Esophagus muscularis mucosa (tissue), 4 donors: ENCODE results near the gene CNTLN. TPM values are rescaled to one million over a fixed set of nuclear protein-coding genes. Genes with fewer than 3 reads are reported as not detected.

Experiments
- DNase-seq: peaks from one replicate; pipeline ENCODE4 v3.0.0-alpha.2; 2017; ENCODE audit errors: extremely low spot score
- H3K27ac ChIP-seq, 4 donors: fragments of 200-600 bp; sonication (generic); replicated peaks in 1 of 4; 1 replicate in 3 of 4; 2 replicates in 1 of 4; pipeline ENCODE4 v1.5.1; 2016 to 2019; ENCODE audit warnings: mild to moderate bottlenecking in 1 of 4
- H3K27me3 ChIP-seq, 4 donors: fragments of 200-600 bp; sonication (generic); one replicate each; pipeline versions ENCODE4 v1.5.1 to v1.6.0; 2016 to 2019
- H3K36me3 ChIP-seq, 4 donors: fragments of 200-600 bp; sonication (generic); one replicate each; pipeline ENCODE4 v1.5.1; 2016 to 2019
- H3K4me1 ChIP-seq, 4 donors: fragments of 200-600 bp; sonication (generic); one replicate each; pipeline ENCODE4 v1.5.1; 2016 to 2019
- H3K4me3 ChIP-seq, 4 donors: fragments of 200-600 bp; sonication (generic); 1 replicate in 2 of 4; 2 replicates in 2 of 4; pipeline ENCODE4 v1.5.1; 2016 to 2019; ENCODE audit warnings: mild to moderate bottlenecking in 4 of 4, moderate library complexity in 1 of 4
- H3K9me3 ChIP-seq, 4 donors: fragments of 200-600 bp; sonication (generic); 1 replicate in 3 of 4; 2 replicates in 1 of 4; pipeline ENCODE4 v1.5.1; 2016 to 2019
- CTCF ChIP-seq, 3 experiments: fragments of 200-600 bp in 2 of 3; fragments of 450-650 bp in 1 of 3; sonication (generic) in 2 of 3; IDR thresholded peaks; one replicate each; pipeline ENCODE4 v1.5.1; 2017 to 2019; ENCODE audit warnings: antibody characterized with exemption in 3 of 3, mild to moderate bottlenecking in 2 of 3, moderate library complexity in 1 of 3
- EP300 ChIP-seq: sonication (generic); formaldehyde crosslinking; IDR thresholded peaks from one replicate; pipeline ENCODE4 v1.6.1; 2017; ENCODE audit warnings: antibody characterized with exemption
- POLR2A ChIP-seq: fragments of 450-650 bp; IDR thresholded peaks from one replicate; pipeline ENCODE4 v1.6.1; 2017; ENCODE audit warnings: antibody characterized with exemption, moderate library complexity, mild to moderate bottlenecking, low read depth
- POLR2AphosphoS5 ChIP-seq, 2 donors: sonication (generic); formaldehyde crosslinking; IDR thresholded peaks; one replicate each; pipeline ENCODE4 v1.6.1; 2017; ENCODE audit warnings: antibody characterized with exemption in 2 of 2
- WGBS: methylation state at CpG from one replicate; pipeline ENCODE4 v1.1.5; 2018; 5-methylcytosine and 5-hydroxymethylcytosine counted together
- intact Hi-C: fragments of 100-400 bp; cut with DNase I; formaldehyde crosslinking; loops from one replicate; pipeline ENCODE4 v1.15.1; 2023
- total RNA-seq, 4 donors: library from RNA; depleted of rRNA; stranded (reverse); fragments of >200 nt; gene quantifications; one replicate each; pipeline versions ENCODE4 v1.1.0 to v1.2.1, GENCODE V29; 2016

Gene CNTLN
- total RNA-seq, 4 donors from 2014 or later: 9.4 to 14.1 (median 12.0) TPM

- H3K4me1 ChIP-seq: no peaks in the 10 kb centered on the region
- WGBS: 100% methylated on average over 2 of the region's 2 CpGs
- no peak for DNase-seq
- intact Hi-C loops: no loop called here
- H3K27ac ChIP-seq: no peak overlapping the region
- H3K9me3 ChIP-seq: no peaks in the 10 kb centered on the region
- peaks cover 0 to 10% (median 5%) of the 10 kb centered on the region in 4 donors for H3K36me3 ChIP-seq
- TF ChIP-seq POLR2AphosphoS5 (IDR thresholded peaks at IDR 0.05) (no peak), POLR2A (no peak), CTCF (IDR thresholded peaks at IDR 0.05) (no peak), EP300 (no peak)
- no peak overlapping the region for H3K4me3 ChIP-seq
- no peaks in the 10 kb centered on the region for H3K27me3 ChIP-seq
These were observed 156.9 kb downstream of the CNTLN start for GRCh38 chr9:17291766-17292165.

GRCh38 chr9:17293685-17294084 is 158.8 kb downstream of the CNTLN start:
- H3K4me3 ChIP-seq: no peak overlapping the region
- DNase-seq: no peak
- no peaks in the 10 kb centered on the region for H3K9me3 ChIP-seq
- TF ChIP-seq POLR2AphosphoS5 (IDR thresholded peaks at IDR 0.05): no peak
- TF ChIP-seq CTCF (IDR thresholded peaks at IDR 0.05): no peak
- no peak for TF ChIP-seq EP300
- no peak for TF ChIP-seq POLR2A
- H3K4me1 ChIP-seq: no peaks in the 10 kb centered on the region
- no peak overlapping the region for H3K27ac ChIP-seq
- intact Hi-C loops: no loop called here
- H3K27me3 ChIP-seq: no peaks in the 10 kb centered on the region
- WGBS: 90% methylated on average over 7 of the region's 12 CpGs
- peaks cover 0 to 10% (median 5%) of the 10 kb centered on the region in 4 donors for H3K36me3 ChIP-seq

GRCh38 chr9:17294822-17295624 is 160.2 kb downstream of the CNTLN start:
- TF ChIP-seq POLR2A (no peak), POLR2AphosphoS5 (IDR thresholded peaks at IDR 0.05) (no peak), EP300 (no peak)
- Histone ChIP-seq H3K36me3 (peaks cover 0 to 10% (median 5%) of the 10 kb centered on the region in 4 donors), H3K4me3 (no peak overlapping the region), H3K27ac (no peak overlapping the region), H3K27me3 (no peaks in the 10 kb centered on the region), H3K9me3 (no peaks in the 10 kb centered on the region), H3K4me1 (no peaks in the 10 kb centered on the region)
- 93% methylated on average over 29 of the region's 41 CpGs for WGBS
- intact Hi-C loops: no loop called here
- no peak for DNase-seq

GRCh38 chr9:17315341-17315740 is 180.5 kb downstream of the CNTLN start:
- H3K4me1 ChIP-seq: no peaks in the 10 kb centered on the region
- intact Hi-C loops: no loop called here
- no peaks in the 10 kb centered on the region for H3K9me3 ChIP-seq
- H3K27ac ChIP-seq: no peak overlapping the region
- no peak for DNase-seq
- no peaks in the 10 kb centered on the region for H3K36me3 ChIP-seq
- no peak overlapping the region for H3K4me3 ChIP-seq
- no peaks in the 10 kb centered on the region for H3K27me3 ChIP-seq
- no peak for TF ChIP-seq POLR2A
- no peak for TF ChIP-seq POLR2AphosphoS5 (IDR thresholded peaks at IDR 0.05)
- TF ChIP-seq CTCF (IDR thresholded peaks at IDR 0.05): no peak
- TF ChIP-seq EP300: no peak

- intact Hi-C loops: no loop called here
- Histone ChIP-seq H3K9me3 (no peaks in the 10 kb centered on the region), H3K27ac (no peak overlapping the region), H3K27me3 (no peaks in the 10 kb centered on the region), H3K4me1 (no peaks in the 10 kb centered on the region), H3K36me3 (no peaks in the 10 kb centered on the region), H3K4me3 (no peak overlapping the region)
- TF ChIP-seq CTCF (IDR thresholded peaks at IDR 0.05) (no peak), POLR2A (no peak), EP300 (no peak), POLR2AphosphoS5 (IDR thresholded peaks at IDR 0.05) (no peak)
- no peak for DNase-seq
- WGBS: 96% methylated on average over 4 of the region's 4 CpGs
These were observed 184.0 kb downstream of the CNTLN start for GRCh38 chr9:17318821-17319320.
